GM12872 (cell line): ENCODE measurements around the gene FRZB.

ENCODE experiments used
- CTCF ChIP-seq: IDR thresholded peaks from 3 replicates; pipeline ENCODE4 v1.5.1; 2011; ENCODE audit warnings: low read depth, mild to moderate bottlenecking, low read length, moderate library complexity; ENCODE audit not compliant: insufficient read depth

The FRZB gene

GRCh38 chr2:182814380-182814779, 52.1 kb downstream of the FRZB start:
- no peak for TF ChIP-seq CTCF

- TF ChIP-seq CTCF, result no peak
Observed at GRCh38 chr2:182810087-182810486, 56.4 kb downstream of the FRZB start.

GRCh38 chr2:182807319-182807718, 59.1 kb downstream of the FRZB start:
- no peak for TF ChIP-seq CTCF

- TF ChIP-seq CTCF, result no peak
Observed at GRCh38 chr2:182804128-182804527, 62.3 kb downstream of the FRZB start.

- TF ChIP-seq CTCF, result no peak
Observed at GRCh38 chr2:182798736-182799135, 67.7 kb downstream of the FRZB start.

GRCh38 chr2:182792441-182792840, 74.0 kb downstream of the FRZB start:
- TF ChIP-seq CTCF, result no peak

GRCh38 chr2:182784777-182785176, 81.7 kb downstream of the FRZB start:
- TF ChIP-seq CTCF, result peak; percentile 44; the same call in 2 of the 3 replicates
